H1 (cell line): ENCODE data around the gene KDM4E.

Source experiments
- CBX8 ChIP-seq: fragments of 300-800, 300-1000 bp; sonication (generic); IDR thresholded peaks from 2 replicates; pipeline ENCODE4 v1.7.1; 2016; ENCODE audit warnings: low read depth, low read length, borderline replicate concordance
- KDM1A ChIP-seq: fragments of 200-600, 300-600 bp; sonication (generic); IDR thresholded peaks from 2 replicates; pipeline ENCODE4 v1.7.1; 2016; ENCODE audit warnings: mild to moderate bottlenecking, low read length, borderline replicate concordance
- POLR2A ChIP-seq, 2 experiments: IDR thresholded peaks; 1 replicate in 1 of 2; 2 replicates in 1 of 2; pipeline ENCODE4 v1.6.1; 2011; ENCODE audit warnings: low read depth in 2 of 2, low read length in 2 of 2, mild to moderate bottlenecking in 2 of 2; ENCODE audit errors: control extremely low read depth in 1 of 2
- POLR2AphosphoS5 ChIP-seq: IDR thresholded peaks from 2 replicates; pipeline ENCODE4 v1.6.1; 2011; ENCODE audit warnings: low read depth, low read length
- SP1 ChIP-seq: IDR thresholded peaks from 2 replicates; pipeline ENCODE4 v1.6.1; 2011; ENCODE audit warnings: low read depth, low read length
- SRF ChIP-seq: IDR thresholded peaks from 2 replicates; pipeline ENCODE4 v1.6.1; 2011; ENCODE audit warnings: mild to moderate bottlenecking, low read depth, low read length, moderate library complexity
- SUZ12 ChIP-seq: fragments of 200-600 bp; sonication (generic); IDR thresholded peaks from 2 replicates; pipeline ENCODE4 v1.6.1; 2012; ENCODE audit warnings: mild to moderate bottlenecking, inconsistent platforms, low read length, moderate library complexity, mixed read lengths
- ZNF274 ChIP-seq: IDR thresholded peaks from 2 replicates; pipeline ENCODE4 v1.7.0; 2012; ENCODE audit warnings: low read length, borderline replicate concordance; ENCODE audit errors: extremely low read depth
- TF ChIP-seq, protein P1 (sequence below), 3 experiments: IDR thresholded peaks; 1 replicate in 2 of 3; 2 replicates in 1 of 3; pipeline versions ENCODE4 v1.5.1 to v1.6.1; 2011; ENCODE audit warnings: low read length in 3 of 3, mild to moderate bottlenecking in 3 of 3, inconsistent platforms in 2 of 3, low read depth in 1 of 3, moderate library complexity in 1 of 3; ENCODE audit not compliant: insufficient read depth in 1 of 3; ENCODE audit errors: control extremely low read depth in 1 of 3

DNA sequence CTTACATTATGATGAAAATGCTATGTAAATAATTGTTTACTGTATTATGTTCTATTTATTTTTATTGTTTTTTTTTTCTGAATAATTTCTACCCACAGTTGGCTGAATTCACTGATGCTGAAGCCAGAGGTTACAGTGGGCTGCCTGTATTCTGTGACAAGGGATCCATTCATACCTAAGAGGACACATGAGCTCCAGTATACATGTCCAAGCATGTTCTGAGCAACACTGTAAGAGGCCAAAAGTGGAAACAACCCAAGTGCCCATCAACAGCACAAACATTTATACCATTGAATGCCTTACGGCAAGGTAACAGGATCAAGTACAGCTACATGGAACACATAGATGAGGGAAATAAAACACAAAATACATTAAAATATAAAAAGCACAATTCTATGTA lies 40.3 kb downstream of the KDM4E start:
- no peak for TF ChIP-seq ZNF274
- no peak for TF ChIP-seq KDM1A
- TF ChIP-seq, protein P1, sequence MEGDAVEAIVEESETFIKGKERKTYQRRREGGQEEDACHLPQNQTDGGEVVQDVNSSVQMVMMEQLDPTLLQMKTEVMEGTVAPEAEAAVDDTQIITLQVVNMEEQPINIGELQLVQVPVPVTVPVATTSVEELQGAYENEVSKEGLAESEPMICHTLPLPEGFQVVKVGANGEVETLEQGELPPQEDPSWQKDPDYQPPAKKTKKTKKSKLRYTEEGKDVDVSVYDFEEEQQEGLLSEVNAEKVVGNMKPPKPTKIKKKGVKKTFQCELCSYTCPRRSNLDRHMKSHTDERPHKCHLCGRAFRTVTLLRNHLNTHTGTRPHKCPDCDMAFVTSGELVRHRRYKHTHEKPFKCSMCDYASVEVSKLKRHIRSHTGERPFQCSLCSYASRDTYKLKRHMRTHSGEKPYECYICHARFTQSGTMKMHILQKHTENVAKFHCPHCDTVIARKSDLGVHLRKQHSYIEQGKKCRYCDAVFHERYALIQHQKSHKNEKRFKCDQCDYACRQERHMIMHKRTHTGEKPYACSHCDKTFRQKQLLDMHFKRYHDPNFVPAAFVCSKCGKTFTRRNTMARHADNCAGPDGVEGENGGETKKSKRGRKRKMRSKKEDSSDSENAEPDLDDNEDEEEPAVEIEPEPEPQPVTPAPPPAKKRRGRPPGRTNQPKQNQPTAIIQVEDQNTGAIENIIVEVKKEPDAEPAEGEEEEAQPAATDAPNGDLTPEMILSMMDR (IDR thresholded peaks at IDR 0.05; ENCODE audit: control extremely low read depth in 1 of 3, insufficient read depth in 1 of 3, low read depth in 1 of 3, low read length in 3 of 3): no peak
- TF ChIP-seq SP1: no peak
- no peak for TF ChIP-seq POLR2AphosphoS5
- TF ChIP-seq POLR2A (IDR thresholded peaks at IDR 0.05; ENCODE audit: control extremely low read depth in 1 of 2, low read depth in 2 of 2, low read length in 2 of 2): no peak
- no peak for TF ChIP-seq SRF
- TF ChIP-seq SUZ12: no peak
- no peak for TF ChIP-seq CBX8
